GM12878 (cell line): ENCODE data around the gene CSF3. TPM values are rescaled to one million over a fixed set of nuclear protein-coding genes. Genes with fewer than 3 reads are reported as not detected.

Source experiments
- E2F8 ChIP-seq: fragments of 450-650 bp; IDR thresholded peaks from 2 replicates; pipeline ENCODE4 v1.6.1; 2018; ENCODE audit warnings: mild to moderate bottlenecking, low read depth, moderate library complexity; ENCODE audit not compliant: partially characterized antibody
- EP300 ChIP-seq, 2 experiments: fragments of 150-350 bp in 1 of 2; IDR thresholded peaks; 2 replicates each; pipeline ENCODE4 v1.6.1; 2011 to 2012; ENCODE audit warnings: low read depth in 2 of 2, low read length in 2 of 2, borderline replicate concordance in 1 of 2, improper control_type of control experiment in 1 of 2, inconsistent platforms in 1 of 2; ENCODE audit not compliant: control insufficient read depth in 1 of 2
- FOS ChIP-seq: IDR thresholded peaks from 3 replicates; pipeline ENCODE4 v1.6.1; 2011; ENCODE audit warnings: borderline replicate concordance; ENCODE audit not compliant: insufficient read length; ENCODE audit errors: extremely low read depth
- FOXK2 ChIP-seq: fragments of 450-650 bp; IDR thresholded peaks from 2 replicates; pipeline ENCODE4 v1.6.1; 2017; ENCODE audit warnings: mild to moderate bottlenecking, moderate library complexity
- HDAC6 ChIP-seq: fragments of 200-600 bp; sonication (generic); IDR thresholded peaks from one replicate; pipeline ENCODE4 v1.8.0; 2017; ENCODE audit warnings: antibody characterized with exemption; ENCODE audit not compliant: unreplicated experiment
- HDGF ChIP-seq: fragments of 450-650 bp; IDR thresholded peaks from 2 replicates; pipeline ENCODE4 v1.6.1; 2016; ENCODE audit warnings: antibody characterized with exemption
- LARP7 ChIP-seq: fragments of 450-650 bp; IDR thresholded peaks from 2 replicates; pipeline ENCODE4 v1.6.1; 2017; ENCODE audit warnings: mild to moderate bottlenecking
- MEF2B ChIP-seq: fragments of 450-650 bp; IDR thresholded peaks from 2 replicates; pipeline ENCODE4 v1.6.1; 2018; ENCODE audit warnings: mild to moderate bottlenecking, moderate library complexity; ENCODE audit not compliant: partially characterized antibody, poor library complexity, severe bottlenecking
- MTA2 ChIP-seq: fragments of 450-650 bp; IDR thresholded peaks from 2 replicates; pipeline ENCODE4 v1.6.1; 2016; ENCODE audit warnings: low read depth, mild to moderate bottlenecking, moderate library complexity
- MTA3 ChIP-seq: IDR thresholded peaks from 2 replicates; pipeline ENCODE4 v1.6.1; 2012; ENCODE audit warnings: low read length, inconsistent platforms, borderline replicate concordance
- NBN ChIP-seq: fragments of 450-650 bp; IDR thresholded peaks from 2 replicates; pipeline ENCODE4 v1.6.1; 2016
- NFXL1 ChIP-seq: fragments of 450-650 bp; IDR thresholded peaks from 2 replicates; pipeline ENCODE4 v1.6.1; 2017; ENCODE audit warnings: antibody characterized with exemption, mild to moderate bottlenecking, borderline replicate concordance
- NFYB ChIP-seq: IDR thresholded peaks from 2 replicates; pipeline ENCODE4 v1.6.1; 2011; ENCODE audit warnings: low read depth, mild to moderate bottlenecking, low read length, improper control_type of control experiment, moderate library complexity; ENCODE audit not compliant: insufficient read depth
- POLR2AphosphoS5 ChIP-seq: IDR thresholded peaks from 2 replicates; pipeline ENCODE4 v1.6.1; 2011; ENCODE audit warnings: mild to moderate bottlenecking, low read length, inconsistent platforms
- RELA ChIP-seq: fragments of 450-650 bp; IDR thresholded peaks from 2 replicates; pipeline ENCODE4 v1.8.0; 2014; ENCODE audit warnings: borderline replicate concordance; ENCODE audit not compliant: partially characterized antibody
- SMAD1 ChIP-seq: fragments of 450-650 bp; IDR thresholded peaks from 2 replicates; pipeline ENCODE4 v1.6.1; 2018; ENCODE audit warnings: mild to moderate bottlenecking, low read depth; ENCODE audit not compliant: partially characterized antibody
- SUPT20H ChIP-seq: IDR thresholded peaks from 2 replicates; pipeline ENCODE4 v1.6.1; 2011; ENCODE audit warnings: low read depth, mild to moderate bottlenecking, low read length, moderate library complexity, borderline replicate concordance; ENCODE audit not compliant: control insufficient read depth
- SUZ12 ChIP-seq: fragments of 200-600 bp; sonication (generic); IDR thresholded peaks from one replicate; pipeline ENCODE4 v1.6.1; 2018; ENCODE audit warnings: antibody characterized with exemption, mild to moderate bottlenecking; ENCODE audit not compliant: unreplicated experiment
- WRNIP1 ChIP-seq: IDR thresholded peaks from 2 replicates; pipeline ENCODE4 v1.6.1; 2011; ENCODE audit warnings: low read depth, low read length, improper control_type of control experiment, borderline replicate concordance
- ZBTB33 ChIP-seq: fragments of 450-650 bp; IDR thresholded peaks from 2 replicates; pipeline ENCODE4 v1.6.1; 2017; ENCODE audit warnings: mild to moderate bottlenecking
- ZNF217 ChIP-seq: fragments of 450-650 bp; IDR thresholded peaks from 2 replicates; pipeline ENCODE4 v1.6.1; 2017; ENCODE audit warnings: antibody characterized with exemption, mild to moderate bottlenecking
- polyA plus RNA-seq, 11 experiments: library from polyadenylated mRNA; depleted of rRNA in 4 of 11; unstranded in 6 of 11; stranded (reverse) in 5 of 11; fragments of >200 nt; fragmentation: Nextera tagmentation in 4 of 11; fragmentation: Illumina TruSeq in 1 of 11; extraction: Ambion mirVana in 4 of 11; extraction: Trizol in 1 of 11; gene quantifications; 1 replicate in 1 of 11; 2 replicates in 10 of 11; pipeline versions ENCODE4 v1.2.1 to v1.2.3, GENCODE V29; 2011 to 2016; ENCODE audit warnings: inconsistent platforms in 2 of 11, missing spikeins in 2 of 11, low read depth in 1 of 11
- total RNA-seq, 4 experiments: library from RNA; depleted of rRNA in 3 of 4; stranded (reverse); fragments of >200 nt in 3 of 4; fragmentation: Illumina TruSeq in 1 of 4; extraction: Trizol in 1 of 4; gene quantifications; 2 replicates each; pipeline versions ENCODE4 v1.2.1 to v1.2.3, GENCODE V29; 2013 to 2021
- TF ChIP-seq, protein P1 (sequence below): fragments of 450-650 bp; IDR thresholded peaks from 2 replicates; pipeline ENCODE4 v1.6.1; 2017; ENCODE audit warnings: antibody characterized with exemption, mild to moderate bottlenecking, moderate library complexity

Gene CSF3
- total and polyA plus RNA-seq, 10 of the 15 experiments (the other 5 are each of a cell fraction or from before 2014, with no cell fraction given) = 0.09 to 0.28 (median 0.12) TPM; not detected in 5

DNA sequence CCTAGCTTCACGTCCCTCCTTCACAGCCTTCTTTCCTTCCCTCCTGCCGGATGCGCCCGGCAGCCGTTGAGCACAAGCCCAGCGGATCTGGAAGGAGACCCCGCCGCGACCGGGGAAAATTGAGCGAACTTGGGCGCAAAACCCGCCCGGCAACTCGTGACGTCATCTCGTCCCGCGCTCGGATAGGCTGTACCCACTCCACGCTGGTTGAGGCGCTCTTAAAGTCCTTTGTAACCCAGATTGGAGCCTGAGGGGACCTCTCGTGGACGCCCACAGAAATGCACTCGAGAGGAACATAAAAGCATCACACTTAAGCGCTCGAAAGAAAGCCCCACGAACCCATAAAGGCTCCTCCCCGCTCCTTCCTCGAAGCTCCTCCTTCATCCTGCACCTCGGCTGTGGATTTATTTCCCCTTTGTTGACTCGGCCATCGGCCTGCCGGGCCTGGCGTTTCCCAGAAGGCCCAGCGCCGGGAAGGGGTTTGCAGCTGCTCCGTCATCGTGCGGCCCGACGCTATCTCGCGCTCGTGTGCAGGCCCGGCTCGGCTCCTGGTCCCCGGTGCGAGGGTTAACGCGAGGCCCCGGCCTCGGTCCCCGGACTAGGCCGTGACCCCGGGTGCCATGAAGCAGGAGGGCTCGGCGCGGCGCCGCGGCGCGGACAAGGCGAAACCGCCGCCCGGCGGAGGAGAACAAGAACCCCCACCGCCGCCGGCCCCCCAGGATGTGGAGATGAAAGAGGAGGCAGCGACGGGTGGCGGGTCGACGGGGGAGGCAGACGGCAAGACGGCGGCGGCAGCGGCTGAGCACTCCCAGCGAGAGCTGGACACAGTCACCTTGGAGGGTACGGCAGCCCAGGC lies 34.7 kb upstream of the CSF3 start, which contains the start of gene PSMD3 (continued):
- TF ChIP-seq HDAC6 (no peak), HDGF (peak; percentile 35; the same call in 1 of the 2 replicates), MEF2B (peak; percentile 31), MTA3 (no peak), EP300 (IDR thresholded peaks at IDR 0.05; ENCODE audit: borderline replicate concordance in 1 of 2, control insufficient read depth in 1 of 2, low read depth in 2 of 2, low read length in 2 of 2) (peak; percentile 21 to 44; a peak in 1 of 4 replicates), POLR2AphosphoS5 (peak; percentile 81), E2F8 (peak; percentile 72), NFYB (peak; percentile 76; the same call in 1 of the 2 replicates), ZNF217 (no peak), LARP7 (peak; percentile 99), FOXK2 (peak; percentile 83), NFXL1 (no peak), SUZ12 (no peak), NBN (peak; percentile 100), WRNIP1 (0 out of 2 replicates have a peak, but pooled peaks have one; percentile 83), FOS (no peak), ZBTB33 (no peak), SUPT20H (no peak), RELA (peak; percentile 86), SMAD1 (no peak), MTA2 (no peak; the same call in 1 of the 2 replicates)
- TF ChIP-seq, protein P1, sequence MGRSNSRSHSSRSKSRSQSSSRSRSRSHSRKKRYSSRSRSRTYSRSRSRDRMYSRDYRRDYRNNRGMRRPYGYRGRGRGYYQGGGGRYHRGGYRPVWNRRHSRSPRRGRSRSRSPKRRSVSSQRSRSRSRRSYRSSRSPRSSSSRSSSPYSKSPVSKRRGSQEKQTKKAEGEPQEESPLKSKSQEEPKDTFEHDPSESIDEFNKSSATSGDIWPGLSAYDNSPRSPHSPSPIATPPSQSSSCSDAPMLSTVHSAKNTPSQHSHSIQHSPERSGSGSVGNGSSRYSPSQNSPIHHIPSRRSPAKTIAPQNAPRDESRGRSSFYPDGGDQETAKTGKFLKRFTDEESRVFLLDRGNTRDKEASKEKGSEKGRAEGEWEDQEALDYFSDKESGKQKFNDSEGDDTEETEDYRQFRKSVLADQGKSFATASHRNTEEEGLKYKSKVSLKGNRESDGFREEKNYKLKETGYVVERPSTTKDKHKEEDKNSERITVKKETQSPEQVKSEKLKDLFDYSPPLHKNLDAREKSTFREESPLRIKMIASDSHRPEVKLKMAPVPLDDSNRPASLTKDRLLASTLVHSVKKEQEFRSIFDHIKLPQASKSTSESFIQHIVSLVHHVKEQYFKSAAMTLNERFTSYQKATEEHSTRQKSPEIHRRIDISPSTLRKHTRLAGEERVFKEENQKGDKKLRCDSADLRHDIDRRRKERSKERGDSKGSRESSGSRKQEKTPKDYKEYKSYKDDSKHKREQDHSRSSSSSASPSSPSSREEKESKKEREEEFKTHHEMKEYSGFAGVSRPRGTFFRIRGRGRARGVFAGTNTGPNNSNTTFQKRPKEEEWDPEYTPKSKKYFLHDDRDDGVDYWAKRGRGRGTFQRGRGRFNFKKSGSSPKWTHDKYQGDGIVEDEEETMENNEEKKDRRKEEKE = no peak
